WTC11 (cell line): ENCODE results near the gene DCX. TPM values are rescaled to one million over a fixed set of nuclear protein-coding genes. Genes with fewer than 3 reads are reported as not detected.
A peak's percentile ranks its signal among the peaks of the same experiment; 100 is the strongest.

Source experiments
- ATAC-seq: fragments of 200-7000 bp; cut with Tn5 transposase; 2 replicates; pipeline ENCODE4 v1.10.0; 2021; ENCODE audit warnings: mild to moderate bottlenecking, moderate library complexity
- Bru-seq: library from RNA; stranded (reverse); fragments of 400-500 nt; gene quantifications from one replicate; lab custom pipeline; 2021; lab: Mats Ljungman, UMichigan
- CTCF ChIA-PET: fragments of 300-600 bp; sonication (Branson Sonifier 250); formaldehyde crosslinking; loops from one replicate; lab custom pipeline; 2021; ENCODE audit warnings: antibody characterized with exemption; lab: Charles Lee
- POLR2A ChIA-PET: fragments of 350-600 bp; sonication (Branson Sonifier 250); formaldehyde crosslinking; loops from one replicate; lab custom pipeline; 2021; ENCODE audit warnings: antibody characterized with exemption; lab: Charles Lee
- DNase-seq: peaks from one replicate; pipeline ENCODE4 v3.0.0; 2021; ENCODE audit warnings: low spot score
- H3K27ac Mint-ChIP-seq: 2 replicates; pipeline ENCODE4 v1.8.0; 2021; ENCODE audit warnings: mixed read lengths
- H3K27me3 Mint-ChIP-seq: 2 replicates; pipeline ENCODE4 v1.8.0; 2021; ENCODE audit warnings: low read depth, mild to moderate bottlenecking, moderate library complexity, mixed read lengths
- H3K36me3 Mint-ChIP-seq: 2 replicates; pipeline ENCODE4 v1.8.0; 2021; ENCODE audit warnings: mixed read lengths
- H3K4me1 Mint-ChIP-seq: 2 replicates; pipeline ENCODE4 v1.8.0; 2022; ENCODE audit warnings: mixed read lengths
- H3K4me3 Mint-ChIP-seq: 2 replicates; pipeline ENCODE4 v1.8.0; 2021; ENCODE audit warnings: mild to moderate bottlenecking, moderate library complexity, mixed read lengths
- H3K9me3 Mint-ChIP-seq: 2 replicates; pipeline ENCODE4 v1.8.0; 2021; ENCODE audit warnings: mixed read lengths
- AFF4 ChIP-seq: sonication (generic); formaldehyde crosslinking; IDR thresholded peaks from 2 replicates; pipeline ENCODE4 v1.8.1; 2023; ENCODE audit warnings: mild to moderate bottlenecking, missing genetic modification reagents, borderline replicate concordance
- ATF3 ChIP-seq: sonication (generic); formaldehyde crosslinking; conservative IDR thresholded peaks from 2 replicates; pipeline ENCODE4 v1.8.1; 2022; ENCODE audit warnings: mild to moderate bottlenecking, missing genetic modification reagents
- CDX4 ChIP-seq: fragments of 250-450 bp; sonication (Bioruptor Pico); IDR thresholded peaks from 2 replicates; pipeline ENCODE4 v1.9.0; 2021; ENCODE audit warnings: moderate library complexity, mild to moderate bottlenecking, inconsistent platforms, borderline replicate concordance
- CTCF ChIP-seq: fragments of 200-600 bp; IDR thresholded peaks from 2 replicates; pipeline ENCODE4 v1.8.0; 2022; ENCODE audit warnings: antibody characterized with exemption
- ELF4 ChIP-seq: sonication (generic); formaldehyde crosslinking; IDR thresholded peaks from 2 replicates; pipeline ENCODE4 v1.8.1; 2022; ENCODE audit warnings: low read depth, mild to moderate bottlenecking, moderate library complexity, missing genetic modification reagents
- FOXJ3 ChIP-seq: sonication (generic); formaldehyde crosslinking; IDR thresholded peaks from 2 replicates; pipeline ENCODE4 v1.9.0; 2021; ENCODE audit warnings: missing genetic modification reagents, mild to moderate bottlenecking, borderline replicate concordance
- IRF2 ChIP-seq: sonication (generic); formaldehyde crosslinking; IDR thresholded peaks from 2 replicates; pipeline ENCODE4 v1.8.0; 2022; ENCODE audit warnings: low read depth, missing genetic modification reagents, borderline replicate concordance
- JAZF1 ChIP-seq: fragments of 250-450 bp; sonication (Bioruptor Pico); IDR thresholded peaks from 2 replicates; pipeline ENCODE4 v1.9.0; 2021; ENCODE audit warnings: moderate library complexity, mild to moderate bottlenecking, inconsistent platforms
- JUN ChIP-seq: sonication (generic); formaldehyde crosslinking; IDR thresholded peaks from 2 replicates; pipeline ENCODE4 v1.8.0; 2023; ENCODE audit warnings: mild to moderate bottlenecking, missing genetic modification reagents
- MLX ChIP-seq: sonication (generic); formaldehyde crosslinking; IDR thresholded peaks from 2 replicates; pipeline ENCODE4 v1.8.1; 2023; ENCODE audit warnings: mild to moderate bottlenecking, missing genetic modification reagents, moderate library complexity
- NFATC4 ChIP-seq: fragments of 250-450 bp; sonication (Bioruptor Pico); IDR thresholded peaks from 2 replicates; pipeline ENCODE4 v1.9.0; 2021; ENCODE audit warnings: mild to moderate bottlenecking
- PRDM15 ChIP-seq: sonication (generic); formaldehyde crosslinking; IDR thresholded peaks from 2 replicates; pipeline ENCODE4 v1.8.0; 2022; ENCODE audit warnings: missing genetic modification reagents
- SMAD4 ChIP-seq: sonication (generic); formaldehyde crosslinking; IDR thresholded peaks from 2 replicates; pipeline ENCODE4 v1.8.0; 2022; ENCODE audit warnings: mild to moderate bottlenecking, missing genetic modification reagents
- ZNF317 ChIP-seq: sonication (generic); formaldehyde crosslinking; IDR thresholded peaks from 2 replicates; pipeline ENCODE4 v1.8.1; 2023; ENCODE audit warnings: low read depth, mild to moderate bottlenecking, moderate library complexity, missing genetic modification reagents, borderline replicate concordance
- long read RNA-seq, 3 experiments: library from RNA in 1 of 3; library from capped mRNA in 1 of 3; library from polyadenylated mRNA in 1 of 3; unstranded in 2 of 3; stranded (forward) in 1 of 3; transcript quantifications; one replicate each; pipeline ENCODE4 v2.0.0, GENCODE V29; 2021
- total RNA-seq: library from RNA; stranded (reverse); gene quantifications from 3 replicates; pipeline ENCODE4 v1.2.3, GENCODE V29; 2021

DCX gene
- 2.1 to 2.4 TPM (median 2.2 TPM) in 3 replicates for total RNA-seq
- percentile 33 among the genes with signal in this experiment for Bru-seq, nascent RNA
- long read RNA-seq, experiment 1 = 0 reads
- long read RNA-seq, experiment 2, partial matches to known transcripts = 0 of 3 reads
- long read RNA-seq, experiment 2, other reads (novel, unspliced or antisense) = 3 of 3 reads
- long read RNA-seq, experiment 3, partial matches to known transcripts = 0 of 1 reads
- long read RNA-seq, experiment 3, other reads (novel, unspliced or antisense) = 1 of 1 reads

GRCh38 chrX:111411983-111412382 is at the start of gene DCX:
Gene DCX, minus strand, starts transcription at chrX:111412192. Its CDS starts 1,794 bp downstream, at chrX:111410398.
- H3K4me3 Mint-ChIP-seq = peak within 1 kb of the TSS; percentile 64
- TF ChIP-seq SMAD4 (CRISPR knock-in tag) = no peak
- TF ChIP-seq CDX4 = no peak
- TF ChIP-seq FOXJ3 (CRISPR knock-in tag) = no peak
- no peak for TF ChIP-seq ZNF317 (CRISPR knock-in tag)
- TF ChIP-seq CTCF = no peak
- no peak for TF ChIP-seq JUN
- TF ChIP-seq JAZF1 (CRISPR knock-in tag) = no peak
- TF ChIP-seq AFF4 (CRISPR knock-in tag) = no peak
- TF ChIP-seq ATF3 = no peak
- no peak for TF ChIP-seq PRDM15 (CRISPR knock-in tag)
- TF ChIP-seq, all 79 proteins: peak for 0
- peaks cover 34% of the 10 kb centered on the region for H3K4me1 Mint-ChIP-seq
- ATAC-seq = peak; percentile 79
- peak within 1 kb of the TSS; percentile 42 for H3K27ac Mint-ChIP-seq
- no peaks in the 10 kb centered on the region for H3K36me3 Mint-ChIP-seq
- no peak for DNase-seq
- ChIA-PET CTCF (interaction anchor here (1.7 to 2.3 kb wide), 2 partner anchors 33 to 35 kb away, joined by 6 to 9 read pairs; no protein-coding TSS in a partner anchor), POLR2A (no interaction called here)
- peaks cover 22% of the 10 kb centered on the region for H3K27me3 Mint-ChIP-seq
- H3K9me3 Mint-ChIP-seq = no peaks in the 10 kb centered on the region

- ATAC-seq = no peak
- Mint-ChIP-seq H3K4me1 (peaks cover 19% of the 10 kb centered on the region), H3K27me3 (peaks cover 5% of the 10 kb centered on the region), H3K27ac (no peak overlapping the region), H3K9me3 (no peaks in the 10 kb centered on the region), H3K4me3 (no peak overlapping the region), H3K36me3 (no peaks in the 10 kb centered on the region; the same call in 1 of the 2 replicates)
- TF ChIP-seq CDX4 = no peak
- TF ChIP-seq MLX (CRISPR knock-in tag) = no peak
- no peak for TF ChIP-seq IRF2 (CRISPR knock-in tag)
- TF ChIP-seq NFATC4 (CRISPR knock-in tag) = no peak
- TF ChIP-seq ELF4 (CRISPR knock-in tag) = no peak
- CTCF ChIA-PET = no interaction called here
- no peak for DNase-seq
- POLR2A ChIA-PET = no interaction called here
These were observed 48.6 kb upstream of the DCX start for GRCh38 chrX:111460607-111461006.
